Measurements from ENCODE around the gene MLF1.
"Not testable (repeated sequence)": the region's sequence is repeated elsewhere in the genome, so short reads cannot be mapped to it uniquely, and the experiment has no call there.

MLF1 gene

GRCh38 chr3:158549938-158550337 is 21.1 kb upstream of the MLF1 start:
- H3K27ac ChIP-seq (ENCODE audit: low read depth, low read length); H3K4me1 ChIP-seq (ENCODE audit: control insufficient read depth in 1 of 2, insufficient read depth in 2 of 2, low read length in 2 of 2); H3K4me3 ChIP-seq (ENCODE audit: low read depth in 1 of 2, low read length in 2 of 2); H3K36me3 ChIP-seq (ENCODE audit: control insufficient read depth in 1 of 2, insufficient read depth in 2 of 2, low read length in 2 of 2); H3K27me3 ChIP-seq (ENCODE audit: control insufficient read depth in 1 of 2, insufficient read depth in 2 of 2, low read length in 2 of 2); H3K9ac ChIP-seq (ENCODE audit: low read depth in 1 of 2, low read length in 2 of 2); H3K9me3 ChIP-seq (ENCODE audit: control insufficient read depth in 1 of 2, low read length in 2 of 2): not testable (repeated sequence)

- no peaks in the 10 kb centered on the region for H3K27me3 ChIP-seq (ENCODE audit: control insufficient read depth in 1 of 2, insufficient read depth in 2 of 2, low read length in 2 of 2)
- no peak overlapping the region for H3K9ac ChIP-seq (ENCODE audit: low read depth in 1 of 2, low read length in 2 of 2)
Measured at GRCh38 chr3:158552124-158552523, 18.9 kb upstream of the MLF1 start.

GRCh38 chr3:158559504-158559903 is 11.5 kb upstream of the MLF1 start:
- Histone ChIP-seq H3K9me3 (ENCODE audit: control insufficient read depth in 1 of 2, low read length in 2 of 2) (no peaks in the 10 kb centered on the region), H3K27ac (ENCODE audit: low read depth, low read length) (no peak overlapping the region), H3K36me3 (ENCODE audit: control insufficient read depth in 1 of 2, insufficient read depth in 2 of 2, low read length in 2 of 2) (no peaks in the 10 kb centered on the region), H3K4me1 (ENCODE audit: control insufficient read depth in 1 of 2, insufficient read depth in 2 of 2, low read length in 2 of 2) (no peaks in the 10 kb centered on the region), H3K9ac (ENCODE audit: low read depth in 1 of 2, low read length in 2 of 2) (no peak overlapping the region), H3K27me3 (ENCODE audit: control insufficient read depth in 1 of 2, insufficient read depth in 2 of 2, low read length in 2 of 2) (no peaks in the 10 kb centered on the region), H3K4me3 (ENCODE audit: low read depth in 1 of 2, low read length in 2 of 2) (no peak overlapping the region)

More at GRCh38 chr3:158552124-158552523, 18.9 kb upstream of the MLF1 start:
- H3K4me3 ChIP-seq (ENCODE audit: low read depth in 1 of 2, low read length in 2 of 2), result no peak overlapping the region
- H3K36me3 ChIP-seq (ENCODE audit: control insufficient read depth in 1 of 2, insufficient read depth in 2 of 2, low read length in 2 of 2), result no peaks in the 10 kb centered on the region
- H3K9me3 ChIP-seq (ENCODE audit: control insufficient read depth in 1 of 2, low read length in 2 of 2), result no peaks in the 10 kb centered on the region
- no peaks in the 10 kb centered on the region for H3K4me1 ChIP-seq (ENCODE audit: control insufficient read depth in 1 of 2, insufficient read depth in 2 of 2, low read length in 2 of 2)
- H3K27ac ChIP-seq (ENCODE audit: low read depth, low read length), result no peak overlapping the region

- Histone ChIP-seq H3K9ac (ENCODE audit: low read depth in 1 of 2, low read length in 2 of 2) (no peak overlapping the region), H3K27me3 (ENCODE audit: control insufficient read depth in 1 of 2, insufficient read depth in 2 of 2, low read length in 2 of 2) (no peaks in the 10 kb centered on the region), H3K9me3 (ENCODE audit: control insufficient read depth in 1 of 2, low read length in 2 of 2) (no peaks in the 10 kb centered on the region), H3K4me1 (ENCODE audit: control insufficient read depth in 1 of 2, insufficient read depth in 2 of 2, low read length in 2 of 2) (no peaks in the 10 kb centered on the region), H3K27ac (ENCODE audit: low read depth, low read length) (no peak overlapping the region), H3K4me3 (ENCODE audit: low read depth in 1 of 2, low read length in 2 of 2) (no peak overlapping the region), H3K36me3 (ENCODE audit: control insufficient read depth in 1 of 2, insufficient read depth in 2 of 2, low read length in 2 of 2) (no peaks in the 10 kb centered on the region)
Measured at GRCh38 chr3:158560979-158561378, 10.0 kb upstream of the MLF1 start.

GRCh38 chr3:158562674-158563073 is 8.3 kb upstream of the MLF1 start:
- H3K9me3 ChIP-seq (ENCODE audit: control insufficient read depth in 1 of 2, low read length in 2 of 2), result no peaks in the 10 kb centered on the region
- H3K4me3 ChIP-seq (ENCODE audit: low read depth in 1 of 2, low read length in 2 of 2), result no peak overlapping the region
- no peaks in the 10 kb centered on the region for H3K27me3 ChIP-seq (ENCODE audit: control insufficient read depth in 1 of 2, insufficient read depth in 2 of 2, low read length in 2 of 2)
- H3K4me1 ChIP-seq (ENCODE audit: control insufficient read depth in 1 of 2, insufficient read depth in 2 of 2, low read length in 2 of 2), result no peaks in the 10 kb centered on the region
- no peak overlapping the region for H3K27ac ChIP-seq (ENCODE audit: low read depth, low read length)
- no peak overlapping the region for H3K9ac ChIP-seq (ENCODE audit: low read depth in 1 of 2, low read length in 2 of 2)
- no peaks in the 10 kb centered on the region for H3K36me3 ChIP-seq (ENCODE audit: control insufficient read depth in 1 of 2, insufficient read depth in 2 of 2, low read length in 2 of 2)

- no peaks in the 10 kb centered on the region for H3K36me3 ChIP-seq (ENCODE audit: control insufficient read depth in 1 of 2, insufficient read depth in 2 of 2, low read length in 2 of 2)
- H3K9ac ChIP-seq (ENCODE audit: low read depth in 1 of 2, low read length in 2 of 2), result no peak overlapping the region
- no peak overlapping the region for H3K4me3 ChIP-seq (ENCODE audit: low read depth in 1 of 2, low read length in 2 of 2)
- no peak overlapping the region for H3K27ac ChIP-seq (ENCODE audit: low read depth, low read length)
- no peaks in the 10 kb centered on the region for H3K27me3 ChIP-seq (ENCODE audit: control insufficient read depth in 1 of 2, insufficient read depth in 2 of 2, low read length in 2 of 2)
- no peaks in the 10 kb centered on the region for H3K4me1 ChIP-seq (ENCODE audit: control insufficient read depth in 1 of 2, insufficient read depth in 2 of 2, low read length in 2 of 2)
- no peaks in the 10 kb centered on the region for H3K9me3 ChIP-seq (ENCODE audit: control insufficient read depth in 1 of 2, low read length in 2 of 2)
Measured at GRCh38 chr3:158563076-158563475, 7.9 kb upstream of the MLF1 start.

- peaks cover 0 to 3% of the 10 kb centered on the region in 2 donors for H3K27me3 ChIP-seq (ENCODE audit: control insufficient read depth in 1 of 2, insufficient read depth in 2 of 2, low read length in 2 of 2)
- H3K4me3 ChIP-seq (ENCODE audit: low read depth in 1 of 2, low read length in 2 of 2), result no peak overlapping the region
- no peak overlapping the region for H3K27ac ChIP-seq (ENCODE audit: low read depth, low read length)
- no peaks in the 10 kb centered on the region for H3K9me3 ChIP-seq (ENCODE audit: control insufficient read depth in 1 of 2, low read length in 2 of 2)
- H3K36me3 ChIP-seq (ENCODE audit: control insufficient read depth in 1 of 2, insufficient read depth in 2 of 2, low read length in 2 of 2), result no peaks in the 10 kb centered on the region
- H3K9ac ChIP-seq (ENCODE audit: low read depth in 1 of 2, low read length in 2 of 2), result no peak overlapping the region
- no peaks in the 10 kb centered on the region for H3K4me1 ChIP-seq (ENCODE audit: control insufficient read depth in 1 of 2, insufficient read depth in 2 of 2, low read length in 2 of 2)
Measured at GRCh38 chr3:158565076-158565475, 5.9 kb upstream of the MLF1 start.

- Histone ChIP-seq H3K4me1 (ENCODE audit: control insufficient read depth in 1 of 2, insufficient read depth in 2 of 2, low read length in 2 of 2) (peaks cover 6 to 10% of the 10 kb centered on the region in 2 donors), H3K27ac (ENCODE audit: low read depth, low read length) (no peak overlapping the region), H3K36me3 (ENCODE audit: control insufficient read depth in 1 of 2, insufficient read depth in 2 of 2, low read length in 2 of 2) (no peaks in the 10 kb centered on the region)
Measured at GRCh38 chr3:158568784-158569183, 2.2 kb upstream of the MLF1 start.

GRCh38 chr3:158569794-158570193 is 1.2 kb upstream of the MLF1 start:
- Histone ChIP-seq H3K27me3 (ENCODE audit: control insufficient read depth in 1 of 2, insufficient read depth in 2 of 2, low read length in 2 of 2) (peaks cover 0 to 6% of the 10 kb centered on the region in 2 donors), H3K27ac (ENCODE audit: low read depth, low read length) (no peak overlapping the region), H3K9me3 (ENCODE audit: control insufficient read depth in 1 of 2, low read length in 2 of 2) (no peaks in the 10 kb centered on the region), H3K36me3 (ENCODE audit: control insufficient read depth in 1 of 2, insufficient read depth in 2 of 2, low read length in 2 of 2) (no peaks in the 10 kb centered on the region), H3K9ac (ENCODE audit: low read depth in 1 of 2, low read length in 2 of 2) (no peak overlapping the region), H3K4me3 (ENCODE audit: low read depth in 1 of 2, low read length in 2 of 2) (no peak overlapping the region), H3K4me1 (ENCODE audit: control insufficient read depth in 1 of 2, insufficient read depth in 2 of 2, low read length in 2 of 2) (peaks cover 6 to 10% of the 10 kb centered on the region in 2 donors)

More at GRCh38 chr3:158568784-158569183, 2.2 kb upstream of the MLF1 start:
- Histone ChIP-seq H3K9ac (ENCODE audit: low read depth in 1 of 2, low read length in 2 of 2) (no peak overlapping the region), H3K27me3 (ENCODE audit: control insufficient read depth in 1 of 2, insufficient read depth in 2 of 2, low read length in 2 of 2) (peaks cover 0 to 6% of the 10 kb centered on the region in 2 donors), H3K9me3 (ENCODE audit: control insufficient read depth in 1 of 2, low read length in 2 of 2) (no peaks in the 10 kb centered on the region), H3K4me3 (ENCODE audit: low read depth in 1 of 2, low read length in 2 of 2) (no peak overlapping the region)

- Histone ChIP-seq H3K27ac (ENCODE audit: low read depth, low read length) (no peak overlapping the region), H3K9ac (ENCODE audit: low read depth in 1 of 2, low read length in 2 of 2) (no peak overlapping the region), H3K27me3 (ENCODE audit: control insufficient read depth in 1 of 2, insufficient read depth in 2 of 2, low read length in 2 of 2) (peaks cover 0 to 6% of the 10 kb centered on the region in 2 donors), H3K36me3 (ENCODE audit: control insufficient read depth in 1 of 2, insufficient read depth in 2 of 2, low read length in 2 of 2) (no peaks in the 10 kb centered on the region), H3K4me3 (ENCODE audit: low read depth in 1 of 2, low read length in 2 of 2) (no peak overlapping the region), H3K4me1 (ENCODE audit: control insufficient read depth in 1 of 2, insufficient read depth in 2 of 2, low read length in 2 of 2) (peaks cover 6 to 10% of the 10 kb centered on the region in 2 donors), H3K9me3 (ENCODE audit: control insufficient read depth in 1 of 2, low read length in 2 of 2) (no peaks in the 10 kb centered on the region)
Measured at GRCh38 chr3:158571969-158572765, 1.2 kb downstream of the MLF1 start.
